Ovary (tissue), 3 donors: ENCODE data around the gene VPS8.

ENCODE experiments used
- CTCF ChIP-seq, 3 donors: fragments of 450-650 bp in 2 of 3; fragments of 200-600 bp in 1 of 3; IDR thresholded peaks; one replicate each; pipeline versions ENCODE4 v1.5.1 to v1.8.0; 2016 to 2022; ENCODE audit warnings: antibody characterized with exemption in 3 of 3, mild to moderate bottlenecking in 1 of 3
- EP300 ChIP-seq: sonication (generic); formaldehyde crosslinking; IDR thresholded peaks from one replicate; pipeline ENCODE4 v1.6.1; 2017; ENCODE audit warnings: antibody characterized with exemption
- POLR2A ChIP-seq: fragments of 450-650 bp; IDR thresholded peaks from one replicate; pipeline ENCODE4 v1.6.1; 2017; ENCODE audit warnings: antibody characterized with exemption, mild to moderate bottlenecking, moderate library complexity
- donor health status: DM: no; HTN: no; CAD: no.

GRCh38 chr3:184884359-184885017 lies 72.5 kb downstream of the VPS8 start:
- TF ChIP-seq CTCF (IDR thresholded peaks at IDR 0.05) = no peak
- TF ChIP-seq EP300 = no peak
- no peak for TF ChIP-seq POLR2A
